GM19035 (cell line): ENCODE data around the gene MUC2.

Experiments
- ATAC-seq: cut with Tn5 transposase; IDR thresholded peaks from one replicate; pipeline ENCODE4 v1.9.1; 2021; ENCODE audit not compliant: unreplicated experiment

The MUC2 gene

GRCh38 chr11:1085440-1086170 lies 10.9 kb downstream of the MUC2 start:
- ATAC-seq: no peak

GRCh38 chr11:1086171-1087102 lies 11.8 kb downstream of the MUC2 start:
- no peak for ATAC-seq

- no peak for ATAC-seq
Measured at GRCh38 chr11:1087279-1087960, 12.7 kb downstream of the MUC2 start.

- ATAC-seq: no peak
Measured at GRCh38 chr11:1087961-1088926, 13.6 kb downstream of the MUC2 start.

- no peak for ATAC-seq
Measured at GRCh38 chr11:1088927-1089737, 14.5 kb downstream of the MUC2 start.

GRCh38 chr11:1089738-1090599 lies 15.3 kb downstream of the MUC2 start:
- ATAC-seq: no peak

- no peak for ATAC-seq
Measured at GRCh38 chr11:1090600-1091331, 16.1 kb downstream of the MUC2 start.

- no peak for ATAC-seq
Measured at GRCh38 chr11:1091332-1092083, 16.8 kb downstream of the MUC2 start.

GRCh38 chr11:1092145-1092670 lies 17.5 kb downstream of the MUC2 start:
- ATAC-seq: no peak

- ATAC-seq: no peak
Measured at GRCh38 chr11:1092919-1093318, 18.2 kb downstream of the MUC2 start.

- ATAC-seq: no peak
Measured at GRCh38 chr11:1099519-1100355, 25.1 kb downstream of the MUC2 start.

- no peak for ATAC-seq
Measured at GRCh38 chr11:1100417-1101245, 26.0 kb downstream of the MUC2 start.

- ATAC-seq: no peak
Measured at GRCh38 chr11:1101318-1102089, 26.8 kb downstream of the MUC2 start.

GRCh38 chr11:1102221-1102971 lies 27.7 kb downstream of the MUC2 start:
- ATAC-seq: no peak
